ENCODE data around the gene LFNG.

The LFNG gene, protein sequence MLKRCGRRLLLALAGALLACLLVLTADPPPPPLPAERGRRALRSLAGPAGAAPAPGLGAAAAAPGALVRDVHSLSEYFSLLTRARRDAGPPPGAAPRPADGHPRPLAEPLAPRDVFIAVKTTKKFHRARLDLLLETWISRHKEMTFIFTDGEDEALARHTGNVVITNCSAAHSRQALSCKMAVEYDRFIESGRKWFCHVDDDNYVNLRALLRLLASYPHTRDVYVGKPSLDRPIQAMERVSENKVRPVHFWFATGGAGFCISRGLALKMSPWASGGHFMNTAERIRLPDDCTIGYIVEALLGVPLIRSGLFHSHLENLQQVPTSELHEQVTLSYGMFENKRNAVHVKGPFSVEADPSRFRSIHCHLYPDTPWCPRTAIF
- 111 to 182 (median 129) reads per million in 3 donors for total RNA-seq

DNA sequence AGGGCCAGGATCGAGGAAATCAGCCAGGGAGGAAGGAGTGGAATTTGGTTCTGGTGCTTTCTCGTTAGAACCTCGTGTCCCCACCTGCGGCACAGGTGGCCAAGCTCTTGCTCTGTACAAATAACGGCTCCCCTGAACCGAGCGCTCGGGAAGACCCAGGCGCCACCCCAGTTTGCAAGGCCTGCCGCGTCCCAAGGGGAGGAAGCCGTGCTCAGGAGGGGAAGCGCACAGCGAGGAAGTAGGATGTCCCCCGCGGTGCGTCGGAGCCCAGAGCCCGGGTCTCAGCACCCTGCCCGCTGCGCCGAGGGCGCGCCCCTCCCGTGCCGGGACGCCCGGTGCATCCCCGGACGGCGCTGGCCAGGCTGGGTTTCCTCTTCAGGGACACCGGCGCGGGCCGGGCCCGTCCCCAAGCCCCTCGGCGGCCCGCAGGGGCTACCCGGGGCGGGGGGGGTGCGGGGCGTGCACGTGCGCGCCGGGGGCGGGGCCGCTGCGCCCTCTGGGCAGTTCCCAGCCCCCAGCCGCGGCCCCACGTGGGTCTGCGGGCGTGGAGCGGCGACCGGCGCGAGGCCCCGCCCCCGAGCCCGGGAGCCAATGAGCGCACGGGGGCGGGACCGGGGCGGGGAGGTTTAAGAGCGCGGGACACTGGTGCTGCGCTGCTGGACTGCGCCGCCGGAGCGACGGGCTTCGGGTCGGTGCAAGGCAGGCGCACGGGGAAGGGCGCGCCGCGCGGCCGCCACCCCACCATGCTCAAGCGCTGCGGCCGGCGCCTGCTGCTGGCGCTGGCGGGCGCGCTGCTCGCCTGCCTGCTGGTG is at the start of gene LFNG:
Gene LFNG (plus strand): TSS at position 656 of the 812 bp plus-strand sequence. CDS start 88 bp downstream, at position 744.
- no peaks in the 10 kb centered on the region for H3K9me3 ChIP-seq (ENCODE audit: control insufficient read depth, low read length)
- H3K27ac ChIP-seq (ENCODE audit: insufficient read depth, low read length, poor library complexity, severe bottlenecking): peak within 1 kb of the TSS; percentile 93
- peak; percentile 71 to 80 (median 78) for DNase-seq
- peak within 1 kb of the TSS; percentile 93 for H3K4me3 ChIP-seq (ENCODE audit: insufficient read depth, low read depth, low read length, poor library complexity, severe bottlenecking)
- no peaks in the 10 kb centered on the region for H3K27me3 ChIP-seq (replicated peaks; ENCODE audit: control insufficient read depth, insufficient read depth, low read length, poor library complexity, severe bottlenecking)
- H3K36me3 ChIP-seq (ENCODE audit: control insufficient read depth, insufficient read depth, low read length): no peaks in the 10 kb centered on the region
- peaks cover 32% of the 10 kb centered on the region for H3K4me1 ChIP-seq (ENCODE audit: control insufficient read depth, insufficient read depth, low read length, poor library complexity, severe bottlenecking)

DNA sequence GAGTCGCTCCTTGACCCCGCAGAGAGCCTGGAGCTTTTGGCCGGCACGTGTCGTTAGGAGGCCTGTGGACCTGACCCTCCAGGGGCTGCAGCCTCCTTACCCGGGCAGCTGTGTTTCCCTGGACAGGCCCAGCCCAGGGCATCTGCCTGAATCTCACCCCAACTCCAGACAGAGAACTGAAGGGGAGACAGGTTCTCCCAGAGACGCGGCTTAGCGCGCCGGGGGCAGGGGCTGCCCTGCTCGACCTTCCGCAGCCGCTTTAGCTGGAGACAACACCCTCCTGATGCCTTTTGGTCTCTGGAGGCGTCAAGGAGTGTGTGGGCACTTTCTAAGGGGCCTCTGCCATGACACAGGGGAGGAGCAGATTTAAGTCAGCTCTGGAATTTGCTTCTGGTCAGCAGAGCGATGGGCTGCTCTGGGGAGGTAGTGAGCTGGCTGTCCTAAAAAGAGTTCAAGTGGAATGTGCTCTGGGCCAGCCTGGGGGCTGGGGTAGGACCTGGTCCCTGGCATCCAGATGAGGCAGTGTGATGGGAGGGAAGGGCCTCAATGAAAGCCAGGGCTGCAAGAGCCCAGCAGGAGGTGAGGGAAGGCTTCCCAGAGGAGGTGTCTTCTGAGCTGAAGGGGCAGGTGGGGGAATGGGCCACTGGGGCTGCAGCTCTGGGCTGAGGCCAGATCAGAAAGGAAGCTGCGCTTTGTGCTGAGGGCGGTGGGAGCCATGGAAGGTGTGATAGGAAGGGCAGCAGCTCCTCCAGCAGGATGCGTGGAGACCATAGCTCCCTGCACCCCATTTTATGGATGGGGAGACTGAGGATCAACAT is 49.2 kb upstream of the LFNG start:
- H3K4me3 ChIP-seq (ENCODE audit: insufficient read depth, low read depth, low read length, poor library complexity, severe bottlenecking): no peak overlapping the region
- no peaks in the 10 kb centered on the region for H3K36me3 ChIP-seq (ENCODE audit: control insufficient read depth, insufficient read depth, low read length)
- H3K4me1 ChIP-seq (ENCODE audit: control insufficient read depth, insufficient read depth, low read length, poor library complexity, severe bottlenecking): no peaks in the 10 kb centered on the region
- no peaks in the 10 kb centered on the region for H3K9me3 ChIP-seq (ENCODE audit: control insufficient read depth, low read length)
- no peak for DNase-seq
- H3K27ac ChIP-seq (ENCODE audit: insufficient read depth, low read length, poor library complexity, severe bottlenecking): no peak overlapping the region
- no peaks in the 10 kb centered on the region for H3K27me3 ChIP-seq (replicated peaks; ENCODE audit: control insufficient read depth, insufficient read depth, low read length, poor library complexity, severe bottlenecking)

DNA sequence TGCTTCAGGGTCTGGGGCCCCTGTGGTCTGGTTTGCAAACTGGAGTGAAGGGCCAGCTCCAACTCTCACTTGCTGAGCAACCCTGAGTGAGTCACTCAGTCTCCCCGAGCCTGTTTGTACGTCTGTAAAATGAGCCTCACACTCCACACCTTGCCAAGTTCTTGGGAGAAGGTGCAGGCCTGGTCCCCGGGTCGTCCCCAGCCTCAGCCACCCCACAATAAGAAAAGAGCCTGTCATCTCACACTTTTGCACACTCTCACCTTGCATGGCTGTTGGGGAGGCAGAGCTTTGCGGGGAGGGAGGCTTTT is 48.6 kb upstream of the LFNG start:
- H3K9me3 ChIP-seq (ENCODE audit: control insufficient read depth, low read length): no peaks in the 10 kb centered on the region
- no peak overlapping the region for H3K4me3 ChIP-seq (ENCODE audit: insufficient read depth, low read depth, low read length, poor library complexity, severe bottlenecking)
- no peak overlapping the region for H3K27ac ChIP-seq (ENCODE audit: insufficient read depth, low read length, poor library complexity, severe bottlenecking)
- H3K27me3 ChIP-seq (replicated peaks; ENCODE audit: control insufficient read depth, insufficient read depth, low read length, poor library complexity, severe bottlenecking): no peaks in the 10 kb centered on the region
- H3K36me3 ChIP-seq (ENCODE audit: control insufficient read depth, insufficient read depth, low read length): no peaks in the 10 kb centered on the region
- H3K4me1 ChIP-seq (ENCODE audit: control insufficient read depth, insufficient read depth, low read length, poor library complexity, severe bottlenecking): no peaks in the 10 kb centered on the region
- no peak for DNase-seq

DNA sequence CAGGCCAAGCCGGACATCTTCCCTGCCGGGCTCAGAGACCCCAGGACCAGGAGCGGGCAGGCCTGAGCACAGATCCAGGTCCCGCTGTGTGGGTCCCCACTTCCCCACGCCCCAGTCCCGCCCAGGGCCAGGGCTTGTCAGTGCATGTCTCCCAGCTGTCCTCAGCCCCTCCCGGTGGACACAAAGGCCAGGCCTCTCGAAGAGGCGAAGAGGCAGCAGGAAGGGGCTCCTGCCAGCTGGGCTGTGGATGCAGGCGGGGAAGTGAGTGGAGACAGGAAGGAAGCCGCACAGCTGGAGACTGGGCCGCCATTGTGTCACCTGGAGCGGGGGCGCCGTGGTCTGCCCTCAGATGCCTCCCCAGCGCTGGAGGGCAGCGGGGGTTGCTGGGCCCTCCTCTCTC is 48.2 kb upstream of the LFNG start:
- Histone ChIP-seq H3K27me3 (replicated peaks; ENCODE audit: control insufficient read depth, insufficient read depth, low read length, poor library complexity, severe bottlenecking) (no peaks in the 10 kb centered on the region), H3K36me3 (ENCODE audit: control insufficient read depth, insufficient read depth, low read length) (no peaks in the 10 kb centered on the region), H3K27ac (ENCODE audit: insufficient read depth, low read length, poor library complexity, severe bottlenecking) (no peak overlapping the region), H3K4me3 (ENCODE audit: insufficient read depth, low read depth, low read length, poor library complexity, severe bottlenecking) (no peak overlapping the region), H3K4me1 (ENCODE audit: control insufficient read depth, insufficient read depth, low read length, poor library complexity, severe bottlenecking) (no peaks in the 10 kb centered on the region), H3K9me3 (ENCODE audit: control insufficient read depth, low read length) (no peaks in the 10 kb centered on the region)
- DNase-seq: no peak

DNA sequence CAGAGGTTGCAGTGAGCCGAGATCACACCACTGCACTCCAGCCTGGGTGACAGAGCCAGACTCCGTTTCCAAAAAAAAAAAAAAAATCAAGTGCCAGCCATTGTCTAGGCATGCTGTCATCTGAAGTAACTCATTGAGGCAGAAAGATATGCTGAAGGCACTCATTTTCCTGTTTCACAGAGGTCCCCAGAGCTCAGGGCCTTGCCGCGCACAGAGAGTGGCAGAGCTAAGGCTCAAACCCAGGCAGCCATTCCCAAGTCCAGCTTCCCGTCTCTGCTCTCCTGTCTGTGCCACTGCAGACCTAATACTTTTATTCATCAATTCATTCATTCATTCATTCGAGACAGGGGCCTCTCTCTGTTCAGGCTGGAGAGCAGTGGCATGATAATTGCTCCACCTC is 46.8 kb upstream of the LFNG start:
- Histone ChIP-seq H3K4me3 (ENCODE audit: insufficient read depth, low read depth, low read length, poor library complexity, severe bottlenecking) (no peak overlapping the region), H3K4me1 (ENCODE audit: control insufficient read depth, insufficient read depth, low read length, poor library complexity, severe bottlenecking) (peaks cover 6% of the 10 kb centered on the region), H3K27me3 (replicated peaks; ENCODE audit: control insufficient read depth, insufficient read depth, low read length, poor library complexity, severe bottlenecking) (no peaks in the 10 kb centered on the region), H3K36me3 (ENCODE audit: control insufficient read depth, insufficient read depth, low read length) (no peaks in the 10 kb centered on the region), H3K9me3 (ENCODE audit: control insufficient read depth, low read length) (no peaks in the 10 kb centered on the region), H3K27ac (ENCODE audit: insufficient read depth, low read length, poor library complexity, severe bottlenecking) (no peak overlapping the region)
- DNase-seq: no peak

DNA sequence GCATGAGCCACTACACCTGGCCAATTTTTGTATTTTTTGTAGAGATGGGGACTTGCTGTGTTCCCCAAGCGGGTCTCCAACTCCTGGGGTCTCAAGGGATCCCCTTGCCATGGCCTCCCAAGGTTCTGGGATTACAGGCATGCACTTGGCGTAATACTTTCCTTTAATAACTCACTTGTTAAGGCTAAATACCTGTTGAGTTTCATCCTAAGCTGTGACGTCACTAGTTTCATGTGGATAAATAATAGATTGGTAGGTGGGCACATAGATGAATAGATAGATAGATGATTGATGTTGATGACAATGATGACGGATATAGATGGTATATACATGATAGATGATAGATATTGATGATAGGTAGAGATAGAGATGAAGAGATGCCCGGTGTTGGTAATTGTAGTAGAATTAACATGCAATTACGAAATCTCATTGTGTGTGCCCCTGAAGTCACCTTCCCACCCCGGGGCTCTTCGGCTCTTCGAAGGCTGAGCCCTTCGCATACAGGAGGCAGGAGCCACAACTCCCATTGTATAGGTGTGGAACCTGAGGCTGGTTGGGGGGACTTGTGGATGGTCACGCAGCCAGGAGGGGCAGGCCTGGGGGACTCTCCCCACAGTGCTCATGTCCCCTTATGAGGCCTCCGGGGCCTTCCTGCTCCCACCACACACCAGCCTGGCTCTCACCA is 45.9 kb upstream of the LFNG start:
- Histone ChIP-seq H3K9me3 (ENCODE audit: control insufficient read depth, low read length) (no peaks in the 10 kb centered on the region), H3K4me1 (ENCODE audit: control insufficient read depth, insufficient read depth, low read length, poor library complexity, severe bottlenecking) (peaks cover 14% of the 10 kb centered on the region), H3K27me3 (replicated peaks; ENCODE audit: control insufficient read depth, insufficient read depth, low read length, poor library complexity, severe bottlenecking) (no peaks in the 10 kb centered on the region), H3K27ac (ENCODE audit: insufficient read depth, low read length, poor library complexity, severe bottlenecking) (no peak overlapping the region), H3K36me3 (ENCODE audit: control insufficient read depth, insufficient read depth, low read length) (no peaks in the 10 kb centered on the region), H3K4me3 (ENCODE audit: insufficient read depth, low read depth, low read length, poor library complexity, severe bottlenecking) (no peak overlapping the region)
- DNase-seq: no peak

DNA sequence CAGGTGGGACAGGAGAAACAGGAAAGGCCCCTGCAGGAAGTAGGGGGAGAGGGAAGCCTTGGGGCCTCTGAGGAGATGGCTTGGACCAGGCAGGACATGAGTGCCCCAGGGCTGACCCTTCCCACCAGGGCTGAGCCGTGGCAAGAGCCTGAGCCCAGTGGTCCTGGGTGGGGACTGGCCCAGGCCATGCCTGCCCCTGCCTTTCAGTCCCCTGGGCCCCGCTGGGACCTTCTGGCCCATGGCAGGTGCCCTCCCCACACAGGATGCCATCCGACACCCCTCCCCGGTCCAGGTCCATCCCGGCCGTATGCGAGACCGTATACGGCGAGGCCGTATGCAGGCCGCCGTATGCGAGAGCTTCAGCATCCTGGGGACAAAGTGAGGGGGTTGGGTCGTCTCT is 45.4 kb upstream of the LFNG start:
- no peak for DNase-seq
- Histone ChIP-seq H3K27ac (ENCODE audit: insufficient read depth, low read length, poor library complexity, severe bottlenecking) (no peak overlapping the region), H3K4me3 (ENCODE audit: insufficient read depth, low read depth, low read length, poor library complexity, severe bottlenecking) (no peak overlapping the region), H3K36me3 (ENCODE audit: control insufficient read depth, insufficient read depth, low read length) (no peaks in the 10 kb centered on the region), H3K9me3 (ENCODE audit: control insufficient read depth, low read length) (no peaks in the 10 kb centered on the region), H3K27me3 (replicated peaks; ENCODE audit: control insufficient read depth, insufficient read depth, low read length, poor library complexity, severe bottlenecking) (no peaks in the 10 kb centered on the region), H3K4me1 (ENCODE audit: control insufficient read depth, insufficient read depth, low read length, poor library complexity, severe bottlenecking) (peaks cover 14% of the 10 kb centered on the region)

DNA sequence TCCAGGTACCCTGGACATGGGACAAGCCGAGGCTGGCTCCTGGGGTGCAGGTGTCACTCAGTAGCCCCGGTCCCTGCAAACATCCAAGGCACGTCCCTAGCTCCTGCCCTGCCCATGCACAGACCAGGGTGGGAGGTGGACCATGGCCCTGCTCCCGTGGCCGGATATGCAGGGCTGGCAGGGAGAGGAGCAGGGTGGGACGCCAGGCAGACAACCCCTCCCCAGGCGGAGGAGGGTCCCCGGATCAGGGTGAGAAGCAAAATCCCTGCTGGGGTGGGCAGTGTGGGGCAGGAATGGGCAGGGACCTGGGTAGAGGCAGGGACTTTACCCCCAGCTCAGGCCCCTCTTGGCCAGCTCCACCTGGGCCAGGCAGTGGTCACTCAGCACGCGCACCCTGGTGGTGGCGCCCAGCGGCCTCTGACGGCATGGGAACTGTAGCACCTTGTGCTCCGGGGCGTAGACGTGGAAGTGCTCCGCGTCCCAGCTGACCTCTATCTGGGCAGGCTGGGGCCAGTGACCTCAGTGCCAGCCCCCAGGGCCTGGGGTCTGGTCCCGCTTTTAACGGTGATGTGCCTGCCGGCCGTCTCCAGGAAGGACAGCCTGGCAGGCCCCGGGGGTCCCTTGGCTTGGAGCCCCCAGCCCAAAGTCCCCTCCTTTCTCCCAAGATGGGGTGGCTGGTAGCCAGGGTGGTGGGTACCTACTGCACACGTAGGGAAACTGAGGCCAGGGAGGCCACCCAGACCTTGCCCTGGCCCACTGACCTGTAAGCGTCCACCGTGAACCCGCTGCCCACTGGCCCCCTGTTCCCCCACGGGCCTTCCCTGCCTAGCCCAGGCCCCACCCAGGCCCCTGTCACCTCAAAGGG is 44.5 kb upstream of the LFNG start:
- Histone ChIP-seq H3K27ac (ENCODE audit: insufficient read depth, low read length, poor library complexity, severe bottlenecking) (no peak overlapping the region), H3K9me3 (ENCODE audit: control insufficient read depth, low read length) (no peaks in the 10 kb centered on the region), H3K27me3 (replicated peaks; ENCODE audit: control insufficient read depth, insufficient read depth, low read length, poor library complexity, severe bottlenecking) (no peaks in the 10 kb centered on the region), H3K36me3 (ENCODE audit: control insufficient read depth, insufficient read depth, low read length) (no peaks in the 10 kb centered on the region), H3K4me1 (ENCODE audit: control insufficient read depth, insufficient read depth, low read length, poor library complexity, severe bottlenecking) (peaks cover 14% of the 10 kb centered on the region), H3K4me3 (ENCODE audit: insufficient read depth, low read depth, low read length, poor library complexity, severe bottlenecking) (no peak overlapping the region)
- DNase-seq: no peak

DNA sequence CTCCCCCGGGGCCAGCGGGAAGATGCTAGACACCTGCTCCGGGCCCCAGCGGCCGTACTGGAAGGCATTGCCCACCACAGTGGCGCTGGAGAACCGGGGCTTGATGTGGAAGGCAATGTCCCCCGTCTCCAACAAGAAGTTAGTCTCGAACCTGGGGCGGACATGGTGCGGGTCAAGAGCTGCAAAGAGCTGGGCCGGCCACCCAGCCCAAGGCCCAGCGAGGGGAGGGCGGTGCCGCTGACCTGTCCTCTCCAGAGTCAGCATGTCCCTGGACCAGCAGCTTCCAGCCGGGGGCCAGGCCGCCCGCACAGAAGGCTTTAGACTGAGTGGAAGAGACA is 43.9 kb upstream of the LFNG start:
- no peak for DNase-seq
- no peaks in the 10 kb centered on the region for H3K9me3 ChIP-seq (ENCODE audit: control insufficient read depth, low read length)
- no peak overlapping the region for H3K4me3 ChIP-seq (ENCODE audit: insufficient read depth, low read depth, low read length, poor library complexity, severe bottlenecking)
- H3K36me3 ChIP-seq (ENCODE audit: control insufficient read depth, insufficient read depth, low read length): no peaks in the 10 kb centered on the region
- no peak overlapping the region for H3K27ac ChIP-seq (ENCODE audit: insufficient read depth, low read length, poor library complexity, severe bottlenecking)
- H3K4me1 ChIP-seq (ENCODE audit: control insufficient read depth, insufficient read depth, low read length, poor library complexity, severe bottlenecking): peaks cover 14% of the 10 kb centered on the region
- no peaks in the 10 kb centered on the region for H3K27me3 ChIP-seq (replicated peaks; ENCODE audit: control insufficient read depth, insufficient read depth, low read length, poor library complexity, severe bottlenecking)
